ENCODE data around the gene SLC22A15.
A peak's percentile ranks its signal among the peaks of the same experiment; 100 is the strongest.

SLC22A15 gene

GRCh38 chr1:115977499-115978258, 1.4 kb downstream of the SLC22A15 start:
- POLR2A ChIA-PET = no interaction called here
- DNase-seq (ENCODE audit: low read depth, low spot score) = peak; percentile 5
- H3K4me3 ChIP-seq (ENCODE audit: low read depth, low read length) = no peak overlapping the region
- CTCF ChIA-PET = interaction anchor here (1.0 to 1.2 kb wide), 2 partner anchors 14 to 169 kb away, joined by 3 to 4 read pairs; no protein-coding TSS in a partner anchor
- no peak for TF ChIP-seq CTCF (IDR thresholded peaks at IDR 0.05; ENCODE audit: insufficient read depth, low read length, missing control alignments)

DNA sequence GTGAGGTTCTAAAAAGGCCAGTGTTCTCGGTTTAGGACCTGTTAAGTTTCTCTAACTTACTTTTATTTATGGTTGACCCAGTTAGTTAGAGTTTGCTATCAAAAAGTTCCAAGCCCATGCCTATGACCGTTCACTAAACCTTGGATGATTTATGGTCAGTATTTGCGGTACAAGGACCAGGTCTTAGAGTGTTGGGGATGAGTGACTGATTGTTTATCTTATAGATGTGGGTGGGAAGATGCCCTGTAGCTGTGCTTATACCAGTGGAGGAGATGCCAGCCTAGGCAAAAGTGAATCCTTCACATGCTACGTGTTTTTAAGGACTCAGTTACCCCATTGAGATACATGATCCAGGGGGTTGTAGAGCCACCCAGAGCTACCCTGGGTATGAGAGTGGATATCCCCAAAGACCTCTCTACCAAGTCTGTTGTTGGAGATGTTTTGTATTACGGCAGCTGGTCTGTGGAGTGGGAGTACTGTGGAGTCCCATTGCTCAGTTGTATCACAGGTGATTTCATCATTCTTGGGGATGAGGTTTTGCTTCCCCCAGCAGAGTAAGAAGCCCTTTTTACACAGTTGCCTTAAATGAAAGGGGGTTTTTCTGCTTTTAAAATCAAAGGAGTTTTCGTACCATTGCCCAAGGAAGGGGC, 2.1 kb downstream of the SLC22A15 start:
- ChIA-PET POLR2A (no interaction called here), CTCF (interaction anchor here (1.0 to 1.2 kb wide), 3 partner anchors 14 to 171 kb away, joined by 3 to 4 read pairs (median 3); no protein-coding TSS in a partner anchor)
- no peak for TF ChIP-seq CTCF (IDR thresholded peaks at IDR 0.05; ENCODE audit: insufficient read depth, low read length, missing control alignments)
- H3K4me3 ChIP-seq (ENCODE audit: low read depth, low read length) = no peak overlapping the region
- DNase-seq (ENCODE audit: low read depth, low spot score) = no peak

DNA sequence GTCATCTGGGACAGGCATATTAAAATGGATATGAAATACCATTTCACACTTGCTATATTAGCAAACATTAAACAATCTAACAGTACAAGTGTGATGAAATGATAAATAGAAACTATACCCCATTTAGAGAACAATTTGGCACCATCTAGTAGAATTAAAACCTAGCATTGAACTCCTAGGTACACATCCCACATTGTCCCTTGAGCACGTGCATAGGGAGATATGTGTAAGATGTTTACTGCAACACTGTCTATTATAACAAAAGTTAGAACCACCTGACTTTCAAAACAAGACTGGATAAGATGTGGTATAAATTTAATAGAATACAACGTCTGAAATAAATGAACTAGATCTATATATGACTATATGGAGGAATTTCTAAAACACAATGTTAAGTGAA, 3.8 kb downstream of the SLC22A15 start:
- no peak for DNase-seq (ENCODE audit: low read depth, low spot score)
- POLR2A ChIA-PET = no interaction called here

GRCh38 chr1:115980998-115981993, 5.0 kb downstream of the SLC22A15 start:
- H3K4me3 ChIP-seq (ENCODE audit: low read depth, low read length) = no peak overlapping the region
- POLR2A ChIA-PET = no interaction called here
- no peak for DNase-seq (ENCODE audit: low read depth, low spot score)
- CTCF ChIA-PET = interaction anchor here (0.9 to 3.6 kb wide), 25 partner anchors 9 to 373 kb away, joined by 3 to 32 read pairs (median 4); no protein-coding TSS in a partner anchor
- TF ChIP-seq CTCF (IDR thresholded peaks at IDR 0.05; ENCODE audit: insufficient read depth, low read length, missing control alignments) = peak; percentile 66

More for the DNA sequence above, 3.8 kb downstream of the SLC22A15 start:
- TF ChIP-seq CTCF (IDR thresholded peaks at IDR 0.05; ENCODE audit: insufficient read depth, low read length, missing control alignments) = no peak
- CTCF ChIA-PET = interaction anchor here (3.1 kb wide), 1 partner anchor 170 kb away, joined by 26 read pairs; no protein-coding TSS in a partner anchor
- no peak overlapping the region for H3K4me3 ChIP-seq (ENCODE audit: low read depth, low read length)

- H3K4me3 ChIP-seq (ENCODE audit: low read depth, low read length) = no peak overlapping the region
- no peak for TF ChIP-seq CTCF (IDR thresholded peaks at IDR 0.05; ENCODE audit: insufficient read depth, low read length, missing control alignments)
- CTCF ChIA-PET = interaction anchor here (1.7 to 3.6 kb wide), 4 partner anchors 9 to 176 kb away, joined by 4 to 32 read pairs (median 14); no protein-coding TSS in a partner anchor
- POLR2A ChIA-PET = no interaction called here
- no peak for DNase-seq (ENCODE audit: low read depth, low spot score)
Measured at GRCh38 chr1:115982400-115982799, 6.1 kb downstream of the SLC22A15 start.

Data from AG04449 (cell line).